Hepatic stellate cell (primary cell): ENCODE data around the gene GTPBP1.

Experiments
- DNase-seq: peaks from one replicate; pipeline ENCODE4 v3.0.0; 2011; ENCODE audit warnings: low spot score

The GTPBP1 gene

GRCh38 chr22:38761202-38762162 lies 55.7 kb downstream of the GTPBP1 start:
- no peak for DNase-seq

DNA sequence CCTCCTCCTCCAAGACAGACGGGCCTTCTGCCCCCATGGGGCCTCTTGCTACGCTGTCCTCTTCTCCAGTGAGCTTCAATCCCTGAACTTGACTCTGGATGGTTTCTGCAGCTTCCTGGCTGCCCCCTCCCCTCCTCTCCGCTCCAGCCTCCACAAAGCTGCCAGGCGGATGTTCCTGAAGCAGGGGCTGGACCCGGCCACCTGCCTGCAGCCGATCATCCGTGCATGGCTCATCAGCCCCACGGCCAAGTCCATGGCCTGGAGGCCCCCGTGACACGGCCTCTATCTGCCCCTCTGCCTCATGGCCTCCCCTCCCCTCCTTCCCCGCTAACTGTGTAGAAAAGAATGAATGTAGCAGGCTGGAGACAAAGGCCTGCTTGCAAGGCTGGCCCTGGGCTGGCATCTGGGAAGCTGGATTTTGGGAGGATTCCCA lies 56.8 kb downstream of the GTPBP1 start:
- DNase-seq, result no peak

DNA sequence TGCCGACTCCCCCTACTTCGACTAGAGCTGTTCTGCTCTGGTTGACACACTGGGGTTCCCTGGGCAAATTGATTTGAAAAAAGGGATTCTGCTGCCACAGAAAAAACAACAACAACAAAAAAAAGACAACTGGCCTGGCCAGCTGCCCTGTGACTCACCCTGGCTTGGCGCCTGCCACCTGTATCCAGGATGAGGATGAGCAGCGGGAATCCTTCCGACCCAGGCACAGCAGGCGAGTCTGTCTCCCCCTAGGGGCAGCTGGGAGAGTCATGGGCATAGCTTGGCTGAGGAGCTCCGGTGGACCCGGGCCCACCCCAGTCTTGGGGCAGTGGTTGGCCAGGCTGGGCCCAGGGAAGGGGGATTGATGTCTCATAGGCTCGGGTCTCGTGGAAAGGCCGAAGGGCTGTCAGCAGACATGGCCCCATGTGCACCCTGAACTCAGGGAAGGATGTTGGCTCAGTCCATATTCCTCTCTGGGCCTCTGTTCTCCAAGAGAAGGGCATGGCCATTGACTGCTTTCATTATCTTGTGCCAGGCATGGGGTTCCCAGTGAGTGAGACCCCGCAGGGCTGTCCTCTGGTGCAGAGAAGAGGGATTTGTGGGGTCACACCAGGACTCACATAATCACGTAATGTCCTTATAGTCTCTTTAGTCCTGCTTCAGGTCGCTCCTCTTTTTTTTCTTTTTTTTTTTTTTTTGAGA lies 60.5 kb downstream of the GTPBP1 start:
- DNase-seq, result peak; percentile 74

DNA sequence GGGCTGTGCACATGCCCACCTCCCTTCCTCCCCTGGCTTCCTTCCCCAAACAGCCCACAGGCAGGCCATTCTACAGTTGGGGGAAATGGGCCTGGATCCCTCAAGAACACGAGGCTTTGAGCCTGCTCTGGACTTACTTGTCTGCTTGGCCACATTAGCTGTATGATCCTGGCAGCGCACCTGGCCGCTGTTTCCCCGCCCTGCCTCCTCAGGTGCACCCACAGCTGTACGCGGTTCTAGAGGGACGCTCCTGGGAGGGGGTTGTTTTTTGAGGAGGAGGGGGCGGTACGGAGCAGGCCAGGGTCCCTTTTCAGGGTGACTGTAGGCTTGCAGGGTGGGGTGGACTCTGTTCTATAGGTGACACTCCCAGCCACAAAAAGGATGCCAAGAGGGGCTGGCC lies 61.6 kb downstream of the GTPBP1 start:
- DNase-seq, result no peak

DNA sequence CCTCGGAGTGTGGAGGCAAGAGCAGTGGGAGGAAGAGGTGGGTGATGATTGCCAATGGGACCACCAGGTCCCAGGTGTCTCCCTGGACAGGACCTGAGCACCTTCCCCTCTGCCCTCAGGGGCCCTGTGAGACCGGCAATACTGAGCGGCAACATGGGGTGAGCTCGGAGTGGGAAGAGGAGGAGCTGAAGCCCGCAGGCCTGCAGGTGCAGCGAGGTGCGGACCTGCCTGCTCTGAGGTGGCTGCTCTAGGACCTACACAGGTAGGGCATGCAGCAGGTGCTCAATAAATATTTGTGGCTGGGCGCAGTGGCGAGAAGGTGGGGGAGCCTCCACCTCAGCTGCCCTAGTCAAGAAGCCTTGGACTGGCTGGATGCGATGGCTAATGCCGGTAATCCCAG lies 62.3 kb downstream of the GTPBP1 start:
- no peak for DNase-seq

- no peak for DNase-seq
These were observed 64.7 kb downstream of the GTPBP1 start for GRCh38 chr22:38770257-38770949.

- no peak for DNase-seq
These were observed 66.8 kb downstream of the GTPBP1 start for GRCh38 chr22:38772623-38772873.

DNA sequence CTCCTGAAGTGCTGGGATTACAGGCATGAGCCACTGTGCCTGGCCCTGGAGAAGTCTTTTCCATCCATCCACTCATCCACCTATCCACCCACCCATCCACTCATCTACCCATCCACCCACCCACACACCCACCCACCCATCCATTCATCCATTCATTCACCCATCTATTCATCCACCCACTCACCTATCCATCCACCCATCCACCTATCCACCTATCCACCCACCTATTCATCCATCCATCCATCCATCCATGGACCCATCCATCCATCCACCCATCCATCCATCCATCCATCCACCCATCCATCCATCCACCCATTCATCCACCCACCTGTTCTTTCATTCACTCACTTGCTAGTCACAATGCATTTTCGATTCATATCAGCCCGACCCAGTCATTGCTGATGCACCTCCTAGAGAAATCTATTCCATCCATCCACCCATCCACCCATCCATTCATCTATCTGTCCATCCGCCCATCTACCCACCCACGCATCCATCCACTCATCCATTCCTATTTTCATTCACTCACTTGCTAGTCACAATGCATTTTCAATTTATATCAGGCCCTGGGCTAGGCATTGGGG lies 67.7 kb downstream of the GTPBP1 start:
- no peak for DNase-seq

- DNase-seq, result no peak
These were observed 68.9 kb downstream of the GTPBP1 start for GRCh38 chr22:38774496-38775166.

DNA sequence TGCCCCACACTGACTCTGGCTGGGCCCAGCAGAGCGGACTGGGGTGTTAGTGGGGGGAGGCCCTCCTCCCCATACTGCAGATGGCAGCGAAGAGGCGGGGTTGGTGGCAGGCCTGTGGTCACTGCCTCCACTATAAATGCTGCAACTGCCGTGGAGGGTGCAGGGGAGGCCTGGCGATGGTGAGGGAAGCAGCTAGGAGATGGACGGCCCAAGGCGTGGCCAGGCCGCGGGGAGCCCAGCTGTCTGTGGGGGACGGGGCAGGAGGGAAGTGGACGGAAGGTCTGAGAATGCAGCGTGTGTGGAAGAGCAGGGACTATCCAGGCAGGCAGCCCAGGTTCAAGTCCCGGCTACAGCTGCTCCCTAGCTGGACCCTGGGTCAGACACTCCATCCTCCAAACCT lies 69.9 kb downstream of the GTPBP1 start:
- DNase-seq, result no peak

DNA sequence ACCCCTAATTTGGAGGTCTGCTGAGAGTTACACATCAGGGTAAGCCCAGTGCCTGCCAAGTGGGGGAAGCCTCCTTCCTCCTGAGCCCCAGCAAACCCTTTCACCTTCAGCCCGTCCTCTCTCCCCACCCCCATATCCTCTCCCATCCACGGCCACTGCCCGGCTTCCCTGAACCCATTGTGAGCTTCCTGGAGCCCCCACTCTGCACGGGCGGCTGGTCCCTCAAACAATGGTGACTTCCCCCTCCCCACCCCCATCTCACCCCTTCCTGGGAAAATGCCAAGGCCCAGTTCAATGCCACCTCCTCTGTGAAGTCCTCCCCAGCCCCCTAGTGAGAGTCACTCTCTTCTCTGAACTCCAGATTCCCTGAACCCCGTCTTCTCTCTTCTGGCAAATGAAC lies 70.3 kb downstream of the GTPBP1 start:
- no peak for DNase-seq

DNA sequence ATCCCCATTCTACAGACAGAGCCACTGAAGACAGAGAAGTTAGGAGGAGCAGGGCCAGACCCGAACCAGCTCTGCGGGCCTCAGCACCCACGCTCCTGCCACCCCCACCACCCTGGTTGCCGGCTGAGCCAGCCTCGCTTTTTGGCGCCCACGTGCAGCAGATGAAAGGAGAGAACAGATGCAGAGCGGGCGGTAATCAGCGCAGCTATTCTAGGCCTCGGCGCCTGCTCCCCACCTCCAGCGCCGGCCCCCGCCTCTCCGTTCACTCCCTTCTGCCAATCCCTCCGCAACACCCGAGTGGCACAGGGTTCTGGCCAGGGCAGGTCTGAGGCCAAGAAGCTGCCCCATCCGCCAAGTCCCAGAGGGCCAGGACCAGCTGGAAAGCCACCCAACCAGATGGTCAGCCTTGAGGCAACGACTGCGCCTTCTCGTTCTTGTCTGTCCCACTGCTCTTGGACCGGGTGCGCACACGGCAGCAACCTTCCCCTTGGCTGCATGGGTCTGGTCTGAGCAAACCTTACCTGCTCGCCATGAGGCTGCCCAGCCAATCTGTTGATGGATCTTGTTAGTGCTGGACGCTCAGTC lies 71.4 kb downstream of the GTPBP1 start:
- no peak for DNase-seq

DNA sequence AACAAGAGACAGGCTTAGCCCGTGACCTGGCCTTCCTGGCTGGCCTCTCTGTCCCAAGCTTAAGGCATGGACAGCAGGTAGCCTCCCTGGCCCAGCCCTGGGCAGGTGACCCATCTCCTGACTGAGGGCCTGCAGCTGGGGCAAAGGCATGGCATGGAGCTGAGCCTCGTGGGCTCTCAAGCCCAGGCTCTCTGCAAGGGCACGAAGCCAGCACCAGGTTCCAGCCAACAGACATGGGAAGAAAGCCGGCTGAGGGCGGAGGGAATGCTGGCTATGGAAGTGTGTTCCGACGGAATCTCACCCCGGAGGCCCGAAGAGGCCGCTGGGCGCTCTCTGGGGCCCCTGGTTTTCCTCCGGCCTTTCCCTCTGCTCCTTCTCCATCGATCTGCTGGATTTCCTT lies 75.3 kb downstream of the GTPBP1 start:
- DNase-seq, result no peak

DNA sequence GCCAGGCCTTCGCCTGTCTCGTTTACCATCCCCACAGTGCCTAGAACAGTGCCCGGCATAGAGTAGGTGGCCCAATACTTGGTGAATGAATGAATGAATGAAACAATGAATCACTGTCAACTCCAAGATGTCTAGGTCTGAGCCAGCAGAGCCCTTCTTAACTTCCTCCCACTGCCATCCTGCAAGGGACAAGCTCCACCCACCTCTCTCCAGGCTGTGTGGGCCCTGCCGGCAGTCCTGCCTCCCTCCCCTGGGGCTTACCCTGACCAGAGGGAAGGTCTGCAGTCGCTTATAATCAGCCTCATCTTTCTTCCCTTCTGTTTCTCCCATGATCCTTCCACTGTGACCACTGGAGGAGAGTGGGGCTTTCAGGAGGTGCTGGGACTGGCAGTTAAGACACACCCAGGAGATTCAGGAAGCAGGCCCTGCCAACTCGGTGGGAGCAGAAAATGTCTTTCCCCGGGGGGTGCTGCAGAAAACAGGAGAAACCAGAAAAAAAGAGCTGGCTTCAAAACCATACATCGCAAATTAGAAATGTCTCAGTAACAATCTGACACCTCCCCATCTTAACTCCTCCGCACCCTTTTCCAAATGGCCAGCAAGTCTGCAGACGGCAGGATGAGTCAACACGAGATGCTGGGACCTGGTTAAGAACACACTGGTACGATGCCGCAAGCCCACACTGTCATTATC lies 76.8 kb downstream of the GTPBP1 start:
- no peak for DNase-seq
